Bronchial epithelial cell (primary cell): ENCODE measurements around the gene AQP6. TPM values are rescaled to one million over a fixed set of nuclear protein-coding genes. Genes with fewer than 3 reads are reported as not detected.

Source experiments
- DNase-seq: peaks from one replicate; pipeline ENCODE4 v3.0.0-alpha.2; 2010; ENCODE audit warnings: low read depth
- FAIRE-seq: peaks from 2 replicates; lab custom pipeline; 2011; peaks lifted over from hg19 to GRCh38; lab: Jason Lieb, UNC
- H3K27me3 ChIP-seq: 2 replicates; pipeline ENCODE4 v1.5.1; 2011; ENCODE audit warnings: low read length; ENCODE audit not compliant: control insufficient read depth, insufficient read depth
- H3K36me3 ChIP-seq: 2 replicates; pipeline ENCODE4 v1.5.1; 2011; ENCODE audit warnings: low read length; ENCODE audit not compliant: control insufficient read depth, insufficient read depth
- H3K4me3 ChIP-seq: 2 replicates; pipeline ENCODE4 v1.5.1; 2011; ENCODE audit warnings: mild to moderate bottlenecking, low read depth, low read length, control low read depth
- CTCF ChIP-seq: IDR thresholded peaks from 2 replicates; pipeline ENCODE4 v1.5.1; 2011; ENCODE audit warnings: mild to moderate bottlenecking, moderate library complexity, low read length, control low read depth, inconsistent platforms; ENCODE audit not compliant: insufficient read depth, severe bottlenecking
- total RNA-seq: library from RNA; depleted of rRNA; stranded (reverse); fragments of >200 nt; gene quantifications from 2 replicates; pipeline ENCODE4 v1.2.1, GENCODE V29; 2014

The AQP6 gene
- total RNA-seq, 1 donor from 2014 or later, result not detected

- no peaks in the 10 kb centered on the region for H3K36me3 ChIP-seq
- no peak for TF ChIP-seq CTCF
- H3K27me3 ChIP-seq, result no peaks in the 10 kb centered on the region
- FAIRE-seq (no peak), DNase-seq (no peak)
- no peak overlapping the region for H3K4me3 ChIP-seq
Measured at GRCh38 chr12:49939707-49940106, 33.0 kb upstream of the AQP6 start.

- Histone ChIP-seq H3K36me3 (no peaks in the 10 kb centered on the region), H3K27me3 (no peaks in the 10 kb centered on the region), H3K4me3 (no peak overlapping the region)
- FAIRE-seq (no peak), DNase-seq (no peak)
- no peak for TF ChIP-seq CTCF
Measured at GRCh38 chr12:49941556-49942511, 30.9 kb upstream of the AQP6 start.

GRCh38 chr12:49942512-49942893 lies 30.2 kb upstream of the AQP6 start:
- DNase-seq (no peak), FAIRE-seq (no peak)
- no peak for TF ChIP-seq CTCF
- Histone ChIP-seq H3K27me3 (no peaks in the 10 kb centered on the region), H3K36me3 (no peaks in the 10 kb centered on the region), H3K4me3 (no peak overlapping the region)

GRCh38 chr12:49942921-49943624 lies 29.7 kb upstream of the AQP6 start:
- FAIRE-seq (no peak), DNase-seq (no peak)
- H3K27me3 ChIP-seq, result no peaks in the 10 kb centered on the region

GRCh38 chr12:49943625-49943960 lies 29.2 kb upstream of the AQP6 start:
- no peaks in the 10 kb centered on the region for H3K27me3 ChIP-seq
- H3K4me3 ChIP-seq, result no peak overlapping the region
- no peak for TF ChIP-seq CTCF
- no peak for FAIRE-seq
- no peaks in the 10 kb centered on the region for H3K36me3 ChIP-seq
- no peak for DNase-seq

More at GRCh38 chr12:49942921-49943624, 29.7 kb upstream of the AQP6 start:
- no peak for TF ChIP-seq CTCF
- Histone ChIP-seq H3K4me3 (no peak overlapping the region), H3K36me3 (no peaks in the 10 kb centered on the region)
